Measurements from ENCODE around the gene CPNE7. TPM values are rescaled to one million over a fixed set of nuclear protein-coding genes. Genes with fewer than 3 reads are reported as not detected.

Gene CPNE7
- total RNA-seq, result 10 to 100 TPM in 1 of 2 donors, 1 to 10 TPM in 1; 9.9 to 20.9 TPM
- 10 to 100 TPM; 37.5 to 49.2 TPM for polyA plus RNA-seq (ENCODE audit: insufficient read length in 2 of 2)
- long read RNA-seq, donor 1, transcript CPNE7-202 (15 exons, 2,409 nt), result major isoform, 9 of 9 reads
- long read RNA-seq, donor 1, partial matches to known transcripts, result 0 of 9 reads
- long read RNA-seq, donor 1, other reads (novel, unspliced or antisense), result 0 of 9 reads
- long read RNA-seq, donor 2, partial matches to known transcripts, result 6 of 9 reads
- long read RNA-seq, donor 2, other reads (novel, unspliced or antisense), result 0 of 9 reads
- long read RNA-seq, donor 3, partial matches to known transcripts, result 0 of 3 reads
- long read RNA-seq, donor 3, other reads (novel, unspliced or antisense), result 0 of 3 reads
- long read RNA-seq, donor 4, result 0 reads

GRCh38 chr16:89575247-89576152, at the start of gene CPNE7:
Gene CPNE7, plus strand, starts transcription at chr16:89575758. Its CDS starts 140 bp downstream, at chr16:89575898.
- H3K27me3 ChIP-seq (ENCODE audit: control insufficient read depth, insufficient read depth, low read length), result peaks cover 33% of the 10 kb centered on the region
- peak in 1 of 6 donors; percentile 35 for DNase-seq (ENCODE audit: low read depth in 4 of 6, low spot score in 6 of 6)
- H3K27ac ChIP-seq (ENCODE audit: low read depth, low read length), result no peak within 1 kb of the TSS
- WGBS (ENCODE audit: insufficient coverage), result under 1% methylated on average over 101 of the region's 103 CpGs
- H3K4me3 ChIP-seq (ENCODE audit: low read depth, low read length), result no peak within 1 kb of the TSS
- H3K4me1 ChIP-seq (ENCODE audit: control insufficient read depth, insufficient read depth, low read length), result peaks cover 18% of the 10 kb centered on the region
- no peaks in the 10 kb centered on the region for H3K9me3 ChIP-seq (ENCODE audit: control insufficient read depth, insufficient read depth, low read length)
- H3K36me3 ChIP-seq (ENCODE audit: control insufficient read depth, insufficient read depth, low read length), result peaks cover 12% of the 10 kb centered on the region

DNA sequence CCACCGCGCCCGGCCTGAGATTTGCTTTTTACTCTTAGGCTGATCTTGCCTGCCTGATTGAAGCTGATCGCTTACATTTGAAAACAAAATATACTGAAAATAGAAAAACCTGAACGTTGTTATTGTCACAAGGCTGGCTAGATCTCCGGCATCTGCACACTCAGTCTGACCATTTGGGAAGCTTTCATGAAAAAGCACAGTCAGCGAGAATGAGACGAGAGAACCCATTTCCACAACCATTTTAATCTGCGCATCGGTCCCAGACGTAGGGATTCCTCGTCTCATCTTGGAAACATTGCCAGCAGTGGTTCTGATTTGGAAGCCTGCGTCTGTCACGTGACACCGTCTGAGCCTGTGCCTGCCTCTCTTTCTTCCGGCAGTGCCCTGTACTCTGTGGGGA, 46.5 kb upstream of the CPNE7 start:
- DNase-seq (ENCODE audit: low read depth in 4 of 6, low spot score in 6 of 6), result no peak
- 93% methylated on average over 14 of the region's 16 CpGs for whole genome bisulfite sequencing (ENCODE audit: insufficient coverage)
- H3K27ac ChIP-seq (ENCODE audit: low read depth, low read length), result no peak overlapping the region
- H3K4me3 ChIP-seq (ENCODE audit: low read depth, low read length), result no peak overlapping the region
- no peaks in the 10 kb centered on the region for H3K27me3 ChIP-seq (ENCODE audit: control insufficient read depth, insufficient read depth, low read length)
- peaks cover 99% of the 10 kb centered on the region for H3K36me3 ChIP-seq (ENCODE audit: control insufficient read depth, insufficient read depth, low read length)
- peaks cover 5% of the 10 kb centered on the region for H3K4me1 ChIP-seq (ENCODE audit: control insufficient read depth, insufficient read depth, low read length)
- no peaks in the 10 kb centered on the region for H3K9me3 ChIP-seq (ENCODE audit: control insufficient read depth, insufficient read depth, low read length)

- H3K27me3 ChIP-seq (ENCODE audit: control insufficient read depth, insufficient read depth, low read length), result no peaks in the 10 kb centered on the region
- 95% methylated on average over 36 of the region's 37 CpGs for WGBS (ENCODE audit: insufficient coverage)
Measured at GRCh38 chr16:89530401-89531381, 44.9 kb upstream of the CPNE7 start.

DNA sequence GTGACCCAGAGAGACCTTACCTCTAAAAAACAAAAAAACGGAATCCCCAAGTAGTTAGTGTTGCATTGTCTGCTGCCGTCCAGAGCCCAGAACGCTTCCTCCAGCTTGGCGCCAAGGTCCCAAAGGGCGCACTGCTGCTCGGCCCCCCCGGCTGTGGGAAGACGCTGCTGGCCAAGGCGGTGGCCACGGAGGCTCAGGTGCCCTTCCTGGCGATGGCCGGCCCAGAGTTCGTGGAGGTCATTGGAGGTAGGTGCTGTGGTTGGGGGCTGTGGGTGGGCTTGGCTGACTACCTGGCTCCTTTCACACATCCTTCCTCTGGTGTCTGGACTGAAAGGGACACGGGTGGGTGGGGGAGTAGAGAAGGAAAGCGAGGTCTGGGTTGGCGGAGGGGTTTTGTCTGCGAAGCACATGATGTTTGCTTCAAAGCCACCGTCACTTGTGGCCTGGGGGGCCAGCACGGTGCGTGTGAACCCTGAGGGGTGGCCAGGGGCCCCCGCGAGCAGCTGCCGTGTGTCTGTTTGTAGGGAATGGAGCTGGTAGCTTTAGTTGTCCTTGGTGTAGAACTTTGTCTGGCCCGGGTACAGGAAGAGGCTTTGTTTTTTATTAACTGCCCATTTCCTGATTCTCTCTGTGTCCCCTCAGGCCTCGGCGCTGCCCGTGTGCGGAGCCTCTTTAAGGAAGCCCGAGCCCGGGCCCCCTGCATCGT, 43.6 kb upstream of the CPNE7 start:
- Histone ChIP-seq H3K9me3 (ENCODE audit: control insufficient read depth, insufficient read depth, low read length) (no peaks in the 10 kb centered on the region), H3K4me1 (ENCODE audit: control insufficient read depth, insufficient read depth, low read length) (peaks cover 15% of the 10 kb centered on the region), H3K27me3 (ENCODE audit: control insufficient read depth, insufficient read depth, low read length) (no peaks in the 10 kb centered on the region), H3K4me3 (ENCODE audit: low read depth, low read length) (no peak overlapping the region), H3K36me3 (ENCODE audit: control insufficient read depth, insufficient read depth, low read length) (peaks cover 97% of the 10 kb centered on the region), H3K27ac (ENCODE audit: low read depth, low read length) (no peak overlapping the region)
- 88% methylated on average over 24 of the region's 31 CpGs for whole genome bisulfite sequencing (ENCODE audit: insufficient coverage)
- DNase-seq (ENCODE audit: low read depth in 4 of 6, low spot score in 6 of 6), result no peak

More at GRCh38 chr16:89530401-89531381, 44.9 kb upstream of the CPNE7 start:
- Histone ChIP-seq H3K4me3 (ENCODE audit: low read depth, low read length) (no peak overlapping the region), H3K4me1 (ENCODE audit: control insufficient read depth, insufficient read depth, low read length) (peaks cover 4% of the 10 kb centered on the region), H3K27ac (ENCODE audit: low read depth, low read length) (no peak overlapping the region), H3K9me3 (ENCODE audit: control insufficient read depth, insufficient read depth, low read length) (no peaks in the 10 kb centered on the region), H3K36me3 (ENCODE audit: control insufficient read depth, insufficient read depth, low read length) (peaks cover 98% of the 10 kb centered on the region)
- no peak for DNase-seq (ENCODE audit: low read depth in 4 of 6, low spot score in 6 of 6)

GRCh38 chr16:89534252-89534756, 41.3 kb upstream of the CPNE7 start:
- Histone ChIP-seq H3K9me3 (ENCODE audit: control insufficient read depth, insufficient read depth, low read length) (no peaks in the 10 kb centered on the region), H3K36me3 (ENCODE audit: control insufficient read depth, insufficient read depth, low read length) (peaks cover 95% of the 10 kb centered on the region), H3K4me1 (ENCODE audit: control insufficient read depth, insufficient read depth, low read length) (peaks cover 29% of the 10 kb centered on the region), H3K4me3 (ENCODE audit: low read depth, low read length) (no peak overlapping the region), H3K27ac (ENCODE audit: low read depth, low read length) (no peak overlapping the region), H3K27me3 (ENCODE audit: control insufficient read depth, insufficient read depth, low read length) (no peaks in the 10 kb centered on the region)
- whole genome bisulfite sequencing (ENCODE audit: insufficient coverage), result 90% methylated on average over 6 of the region's 11 CpGs
- peak in 1 of 6 donors; percentile 16 for DNase-seq (ENCODE audit: low read depth in 4 of 6, low spot score in 6 of 6)

DNA sequence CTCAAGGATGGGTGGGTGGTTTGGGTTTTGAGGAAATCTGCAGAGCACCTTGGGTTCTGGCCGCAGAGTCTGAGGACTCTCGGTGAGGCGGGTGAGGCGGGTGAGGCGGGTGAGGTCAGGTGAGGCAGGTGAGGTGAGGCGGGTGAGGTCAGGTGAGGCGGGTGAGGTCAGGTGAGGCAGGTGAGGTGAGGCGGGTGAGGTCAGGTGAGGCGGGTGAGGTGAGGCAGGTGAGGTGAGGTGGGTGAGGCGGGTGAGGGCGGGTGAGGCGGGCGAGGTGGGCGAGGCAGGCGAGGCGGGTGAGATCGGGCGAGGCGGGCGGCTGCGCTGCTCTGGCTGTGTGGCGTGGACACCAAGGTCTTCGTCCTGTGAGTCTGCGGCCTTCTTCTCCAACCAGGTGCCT, 39.2 kb upstream of the CPNE7 start:
- no peak for DNase-seq (ENCODE audit: low read depth in 4 of 6, low spot score in 6 of 6)
- H3K27me3 ChIP-seq (ENCODE audit: control insufficient read depth, insufficient read depth, low read length), result no peaks in the 10 kb centered on the region
- H3K4me3 ChIP-seq (ENCODE audit: low read depth, low read length), result no peak overlapping the region
- peaks cover 86% of the 10 kb centered on the region for H3K36me3 ChIP-seq (ENCODE audit: control insufficient read depth, insufficient read depth, low read length)
- WGBS (ENCODE audit: insufficient coverage), result 97% methylated on average over 17 of the region's 24 CpGs
- H3K4me1 ChIP-seq (ENCODE audit: control insufficient read depth, insufficient read depth, low read length), result peaks cover 29% of the 10 kb centered on the region
- peak overlapping the region; percentile 68 for H3K27ac ChIP-seq (ENCODE audit: low read depth, low read length)
- no peaks in the 10 kb centered on the region for H3K9me3 ChIP-seq (ENCODE audit: control insufficient read depth, insufficient read depth, low read length)

- peak in 2 of 6 donors; percentile 37 to 69 for DNase-seq (ENCODE audit: low read depth in 4 of 6, low spot score in 6 of 6)
- Histone ChIP-seq H3K27me3 (ENCODE audit: control insufficient read depth, insufficient read depth, low read length) (no peaks in the 10 kb centered on the region), H3K9me3 (ENCODE audit: control insufficient read depth, insufficient read depth, low read length) (no peaks in the 10 kb centered on the region), H3K4me3 (ENCODE audit: low read depth, low read length) (no peak overlapping the region), H3K27ac (ENCODE audit: low read depth, low read length) (peak overlapping the region; percentile 68), H3K4me1 (ENCODE audit: control insufficient read depth, insufficient read depth, low read length) (peaks cover 29% of the 10 kb centered on the region), H3K36me3 (ENCODE audit: control insufficient read depth, insufficient read depth, low read length) (peaks cover 86% of the 10 kb centered on the region)
- WGBS (ENCODE audit: insufficient coverage), result 78% methylated on average over 36 of the region's 36 CpGs
Measured at GRCh38 chr16:89536886-89537548, 38.5 kb upstream of the CPNE7 start.

- Histone ChIP-seq H3K27ac (ENCODE audit: low read depth, low read length) (peak overlapping the region; percentile 60), H3K27me3 (ENCODE audit: control insufficient read depth, insufficient read depth, low read length) (no peaks in the 10 kb centered on the region), H3K4me1 (ENCODE audit: control insufficient read depth, insufficient read depth, low read length) (peaks cover 25% of the 10 kb centered on the region), H3K36me3 (ENCODE audit: control insufficient read depth, insufficient read depth, low read length) (peaks cover 86% of the 10 kb centered on the region), H3K4me3 (ENCODE audit: low read depth, low read length) (no peak overlapping the region), H3K9me3 (ENCODE audit: control insufficient read depth, insufficient read depth, low read length) (no peaks in the 10 kb centered on the region)
- 90% methylated on average over 6 of the region's 7 CpGs for WGBS (ENCODE audit: insufficient coverage)
- no peak for DNase-seq (ENCODE audit: low read depth in 4 of 6, low spot score in 6 of 6)
Measured at GRCh38 chr16:89537549-89537925, 38.0 kb upstream of the CPNE7 start.
